Stimulated activated CD8-positive, alpha-beta memory T cell treated with anti-CD3 and anti-CD28 coated beads, Interleukin-15, amount 100 ng/mL, for 4 hours (primary cell): ENCODE measurements around the gene IFNL3.

Source experiments
- DNase-seq, 2 donors: peaks; one replicate each; pipeline ENCODE4 v3.0.0-alpha.2; 2020; ENCODE audit warnings: low read depth in 2 of 2

Gene IFNL3

DNA sequence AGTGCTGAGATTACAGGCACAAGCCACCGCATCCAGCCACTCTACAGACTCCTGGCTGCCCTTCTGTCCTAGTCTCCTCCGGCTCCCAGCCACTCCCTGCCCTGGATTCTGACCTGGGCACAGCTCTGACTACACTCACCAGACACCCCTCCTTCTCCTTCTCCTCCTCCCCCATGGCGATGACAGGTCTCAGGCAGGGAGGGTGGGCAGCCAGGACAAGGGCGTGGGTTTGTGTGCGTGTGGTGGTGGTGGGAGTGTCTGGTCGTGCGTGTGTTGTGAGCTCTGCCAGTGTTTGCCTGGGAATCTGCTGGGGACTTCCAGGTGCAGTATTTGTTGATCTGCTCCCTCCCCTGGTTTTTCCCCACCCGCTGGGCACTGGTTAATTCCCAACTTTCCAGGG, 51.0 kb downstream of the IFNL3 start:
- no peak for DNase-seq
